Breast epithelium (tissue), 4 donors: ENCODE results near the gene SPX. TPM values are rescaled to one million over a fixed set of nuclear protein-coding genes. Genes with fewer than 3 reads are reported as not detected.

Source experiments
- DNase-seq, 2 donors: peaks; one replicate each; pipeline ENCODE4 v3.0.0-alpha.2; 2019; ENCODE audit warnings: low spot score in 2 of 2
- H3K27ac ChIP-seq, 2 donors: fragments of 200-600 bp; sonication (generic) in 1 of 2; one replicate each; pipeline ENCODE4 v1.5.1; 2016 to 2019; ENCODE audit warnings: mild to moderate bottlenecking in 1 of 2
- H3K27me3 ChIP-seq, 2 donors: fragments of 200-600 bp; sonication (generic) in 1 of 2; one replicate each; pipeline versions ENCODE4 v1.5.1 to v1.6.0; 2017 to 2019; ENCODE audit warnings: control low read depth in 1 of 2, mild to moderate bottlenecking in 1 of 2
- H3K36me3 ChIP-seq: fragments of 200-600 bp; one replicate; pipeline ENCODE4 v1.5.1; 2019
- H3K4me1 ChIP-seq, 2 donors: fragments of 200-600 bp; sonication (generic); one replicate each; pipeline ENCODE4 v1.5.1; 2016 to 2019; ENCODE audit warnings: control low read depth in 1 of 2
- H3K4me3 ChIP-seq, 3 donors: fragments of 200-600 bp; sonication (generic); 1 replicate in 2 of 3; 2 replicates in 1 of 3; pipeline ENCODE4 v1.5.1; 2016 to 2019; ENCODE audit warnings: mild to moderate bottlenecking in 3 of 3, moderate library complexity in 2 of 3
- H3K9me3 ChIP-seq, 2 donors: fragments of 200-600 bp; sonication (generic) in 1 of 2; one replicate each; pipeline ENCODE4 v1.5.1; 2016 to 2019; ENCODE audit warnings: control low read depth in 1 of 2
- CTCF ChIP-seq, 3 donors: fragments of 450-650 bp; IDR thresholded peaks; one replicate each; pipeline ENCODE4 v1.5.1; 2016 to 2017; ENCODE audit warnings: antibody characterized with exemption in 3 of 3, mild to moderate bottlenecking in 3 of 3, moderate library complexity in 3 of 3
- POLR2A ChIP-seq: fragments of 450-650 bp; IDR thresholded peaks from one replicate; pipeline ENCODE4 v1.6.1; 2016; ENCODE audit warnings: antibody characterized with exemption, mild to moderate bottlenecking, moderate library complexity
- POLR2AphosphoS5 ChIP-seq, 3 donors: sonication (generic); formaldehyde crosslinking; IDR thresholded peaks; one replicate each; pipeline ENCODE4 v1.6.1; 2017; ENCODE audit warnings: antibody characterized with exemption in 3 of 3
- intact Hi-C: fragments of 100-400 bp; cut with DNase I; formaldehyde crosslinking; loops from one replicate; pipeline ENCODE4 v1.15.1; 2023; ENCODE audit warnings: low total_unique reads
- total RNA-seq, 3 donors: library from RNA; depleted of rRNA; stranded (reverse); fragments of >200 nt; gene quantifications; one replicate each; pipeline ENCODE4 v1.1.0, GENCODE V29; 2016

SPX gene
- total RNA-seq, 3 donors from 2014 or later, result 1.0 to 84.3 (median 1.3) TPM

GRCh38 chr12:21505888-21506287, 20.2 kb upstream of the SPX start:
- Histone ChIP-seq H3K36me3 (no peaks in the 10 kb centered on the region), H3K27me3 (no peaks in the 10 kb centered on the region), H3K4me1 (peaks cover 0 to 9% of the 10 kb centered on the region in 2 donors), H3K27ac (no peak overlapping the region), H3K4me3 (no peak overlapping the region), H3K9me3 (no peaks in the 10 kb centered on the region)
- DNase-seq, result no peak
- TF ChIP-seq POLR2AphosphoS5 (IDR thresholded peaks at IDR 0.05) (no peak), POLR2A (no peak)
- intact Hi-C loops, result no loop called here

- Histone ChIP-seq H3K9me3 (no peaks in the 10 kb centered on the region), H3K4me1 (peaks cover 0 to 4% of the 10 kb centered on the region in 2 donors), H3K27me3 (no peaks in the 10 kb centered on the region), H3K27ac (no peak overlapping the region), H3K4me3 (no peak overlapping the region), H3K36me3 (no peaks in the 10 kb centered on the region)
- intact Hi-C loops, result no loop called here
- DNase-seq, result no peak
- TF ChIP-seq POLR2AphosphoS5 (IDR thresholded peaks at IDR 0.05) (no peak), CTCF (IDR thresholded peaks at IDR 0.05) (no peak), POLR2A (no peak)
Observed at GRCh38 chr12:21507849-21508248, 18.2 kb upstream of the SPX start.

GRCh38 chr12:21509768-21510167, 16.3 kb upstream of the SPX start:
- intact Hi-C loops, result no loop called here
- no peaks in the 10 kb centered on the region for H3K36me3 ChIP-seq
- TF ChIP-seq POLR2A (no peak), CTCF (IDR thresholded peaks at IDR 0.05) (no peak), POLR2AphosphoS5 (IDR thresholded peaks at IDR 0.05) (no peak)
- H3K9me3 ChIP-seq, result no peaks in the 10 kb centered on the region
- H3K4me1 ChIP-seq, result no peaks in the 10 kb centered on the region
- no peak overlapping the region for H3K4me3 ChIP-seq
- DNase-seq, result no peak
- no peaks in the 10 kb centered on the region for H3K27me3 ChIP-seq
- no peak overlapping the region for H3K27ac ChIP-seq

GRCh38 chr12:21516281-21516680, 9.8 kb upstream of the SPX start:
- Histone ChIP-seq H3K4me1 (no peaks in the 10 kb centered on the region), H3K36me3 (peaks cover 5% of the 10 kb centered on the region), H3K9me3 (no peaks in the 10 kb centered on the region), H3K27ac (no peak overlapping the region), H3K4me3 (no peak overlapping the region), H3K27me3 (no peaks in the 10 kb centered on the region)
- TF ChIP-seq POLR2A (no peak), POLR2AphosphoS5 (IDR thresholded peaks at IDR 0.05) (no peak), CTCF (IDR thresholded peaks at IDR 0.05) (no peak)
- no peak for DNase-seq
- intact Hi-C loops, result no loop called here

- TF ChIP-seq CTCF (IDR thresholded peaks at IDR 0.05), result no peak
- TF ChIP-seq POLR2A, result no peak
- no peak for TF ChIP-seq POLR2AphosphoS5 (IDR thresholded peaks at IDR 0.05)
- Histone ChIP-seq H3K4me3 (no peak overlapping the region), H3K27ac (no peak overlapping the region), H3K36me3 (peaks cover 5% of the 10 kb centered on the region), H3K27me3 (no peaks in the 10 kb centered on the region), H3K9me3 (no peaks in the 10 kb centered on the region), H3K4me1 (no peaks in the 10 kb centered on the region)
- intact Hi-C loops, result no loop called here
- no peak for DNase-seq
Observed at GRCh38 chr12:21518451-21518850, 7.6 kb upstream of the SPX start.

GRCh38 chr12:21521541-21521940, 4.6 kb upstream of the SPX start:
- intact Hi-C loops, result no loop called here
- no peak overlapping the region for H3K4me3 ChIP-seq
- H3K27me3 ChIP-seq, result no peaks in the 10 kb centered on the region
- TF ChIP-seq CTCF (IDR thresholded peaks at IDR 0.05) (no peak), POLR2A (no peak), POLR2AphosphoS5 (IDR thresholded peaks at IDR 0.05) (no peak)
- H3K4me1 ChIP-seq, result no peaks in the 10 kb centered on the region
- H3K36me3 ChIP-seq, result peaks cover 5% of the 10 kb centered on the region
- H3K9me3 ChIP-seq, result no peaks in the 10 kb centered on the region
- no peak overlapping the region for H3K27ac ChIP-seq
- no peak for DNase-seq
